Bronchial epithelial cell (primary cell): Measurements from ENCODE around the gene VDR. TPM values are rescaled to one million over a fixed set of nuclear protein-coding genes. Genes with fewer than 3 reads are reported as not detected.

Source experiments
- DNase-seq: peaks from one replicate; pipeline ENCODE4 v3.0.0-alpha.2; 2010; ENCODE audit warnings: low read depth
- FAIRE-seq: peaks from 2 replicates; lab custom pipeline; 2011; peaks lifted over from hg19 to GRCh38; lab: Jason Lieb, UNC
- H3K27me3 ChIP-seq: 2 replicates; pipeline ENCODE4 v1.5.1; 2011; ENCODE audit warnings: low read length; ENCODE audit not compliant: control insufficient read depth, insufficient read depth
- H3K36me3 ChIP-seq: 2 replicates; pipeline ENCODE4 v1.5.1; 2011; ENCODE audit warnings: low read length; ENCODE audit not compliant: control insufficient read depth, insufficient read depth
- H3K4me3 ChIP-seq: 2 replicates; pipeline ENCODE4 v1.5.1; 2011; ENCODE audit warnings: mild to moderate bottlenecking, low read depth, low read length, control low read depth
- total RNA-seq: library from RNA; depleted of rRNA; stranded (reverse); fragments of >200 nt; gene quantifications from 2 replicates; pipeline ENCODE4 v1.2.1, GENCODE V29; 2014
- TF ChIP-seq, protein P1 (sequence below): IDR thresholded peaks from 2 replicates; pipeline ENCODE4 v1.5.1; 2011; ENCODE audit warnings: mild to moderate bottlenecking, moderate library complexity, low read length, control low read depth, inconsistent platforms; ENCODE audit not compliant: insufficient read depth, severe bottlenecking

Gene VDR
- total RNA-seq, 1 donor from 2014 or later, result 3.4 TPM

DNA sequence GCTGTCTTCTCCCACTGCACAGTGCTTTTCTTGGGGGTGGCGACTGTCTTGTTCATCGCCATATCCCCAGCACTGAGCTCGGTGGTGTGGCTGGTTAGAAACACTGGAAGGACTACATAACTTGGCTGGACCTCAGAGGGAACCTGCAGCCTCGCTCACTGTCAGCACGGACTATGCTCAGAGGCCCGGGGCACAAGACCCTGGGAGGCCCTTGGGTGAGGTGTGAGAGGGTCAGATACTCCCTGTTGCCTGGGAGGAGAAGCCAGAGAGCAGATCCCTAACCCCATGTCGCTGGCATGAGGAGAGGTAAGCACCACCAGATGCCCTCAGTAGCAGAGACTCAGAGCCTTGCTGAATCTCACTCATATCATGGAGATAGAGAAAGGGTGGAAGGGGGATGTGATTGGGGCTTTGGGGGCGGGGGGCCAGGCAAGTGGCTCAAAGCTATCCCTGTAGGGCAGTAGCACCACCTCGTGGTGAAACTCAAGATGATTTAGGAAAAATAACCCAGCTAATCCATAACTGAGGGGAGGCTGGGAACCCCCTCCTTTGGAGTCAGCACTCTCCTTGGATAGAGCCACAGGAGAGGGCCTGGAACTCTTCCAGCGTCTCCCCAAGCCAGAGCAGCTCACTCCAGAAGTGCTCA, 66.4 kb downstream of the VDR start:
- TF ChIP-seq, protein P1, sequence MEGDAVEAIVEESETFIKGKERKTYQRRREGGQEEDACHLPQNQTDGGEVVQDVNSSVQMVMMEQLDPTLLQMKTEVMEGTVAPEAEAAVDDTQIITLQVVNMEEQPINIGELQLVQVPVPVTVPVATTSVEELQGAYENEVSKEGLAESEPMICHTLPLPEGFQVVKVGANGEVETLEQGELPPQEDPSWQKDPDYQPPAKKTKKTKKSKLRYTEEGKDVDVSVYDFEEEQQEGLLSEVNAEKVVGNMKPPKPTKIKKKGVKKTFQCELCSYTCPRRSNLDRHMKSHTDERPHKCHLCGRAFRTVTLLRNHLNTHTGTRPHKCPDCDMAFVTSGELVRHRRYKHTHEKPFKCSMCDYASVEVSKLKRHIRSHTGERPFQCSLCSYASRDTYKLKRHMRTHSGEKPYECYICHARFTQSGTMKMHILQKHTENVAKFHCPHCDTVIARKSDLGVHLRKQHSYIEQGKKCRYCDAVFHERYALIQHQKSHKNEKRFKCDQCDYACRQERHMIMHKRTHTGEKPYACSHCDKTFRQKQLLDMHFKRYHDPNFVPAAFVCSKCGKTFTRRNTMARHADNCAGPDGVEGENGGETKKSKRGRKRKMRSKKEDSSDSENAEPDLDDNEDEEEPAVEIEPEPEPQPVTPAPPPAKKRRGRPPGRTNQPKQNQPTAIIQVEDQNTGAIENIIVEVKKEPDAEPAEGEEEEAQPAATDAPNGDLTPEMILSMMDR, result peak; percentile 46
- Histone ChIP-seq H3K27me3 (no peaks in the 10 kb centered on the region), H3K4me3 (no peak overlapping the region), H3K36me3 (no peaks in the 10 kb centered on the region)
- no peak for DNase-seq
- no peak for FAIRE-seq

DNA sequence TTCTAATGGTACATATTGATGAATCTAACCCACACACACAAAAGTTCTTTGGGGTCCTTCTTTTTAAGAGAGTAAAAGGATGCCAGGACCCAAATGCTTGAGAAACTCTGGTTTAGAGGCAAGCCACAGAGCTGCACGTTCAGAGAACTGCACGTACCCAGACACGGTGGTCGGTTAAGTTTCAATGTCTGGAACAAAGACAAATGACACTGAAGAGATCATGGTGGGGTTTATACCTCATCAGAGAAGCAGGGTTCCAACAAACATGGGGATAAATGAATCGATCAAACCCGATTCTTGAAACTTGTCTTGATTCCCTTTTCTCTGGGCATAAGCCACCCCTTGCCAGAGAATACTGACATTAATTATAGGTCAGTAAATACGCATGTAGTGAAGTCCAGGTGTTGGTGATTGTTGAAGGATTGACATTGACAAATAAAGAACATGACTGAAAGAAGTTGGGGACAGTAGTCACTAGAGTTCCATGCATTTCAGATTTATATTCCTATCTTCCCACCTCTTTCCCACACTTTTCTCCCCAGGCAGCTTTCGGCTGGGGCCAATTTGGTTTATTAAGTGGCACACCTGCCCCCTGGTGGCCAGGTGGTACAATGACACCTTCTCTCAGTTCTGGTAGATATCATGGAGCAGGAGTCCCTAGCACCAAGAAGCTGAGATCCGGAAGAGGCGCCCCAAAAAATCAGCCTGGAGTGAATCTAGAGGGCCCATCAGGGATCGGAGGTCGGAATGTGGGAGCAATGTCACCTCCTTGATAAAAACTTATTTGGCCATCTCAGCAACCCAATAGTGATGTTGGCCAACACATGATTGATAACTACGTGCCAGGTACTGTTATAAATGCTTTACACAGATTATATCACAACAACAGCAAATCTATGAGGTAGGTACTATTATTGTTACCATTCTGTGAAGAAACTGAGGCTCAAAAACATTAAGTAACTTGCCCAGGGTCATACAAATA, 67.3 kb downstream of the VDR start:
- DNase-seq (peak; percentile 64), FAIRE-seq (no peak)
- Histone ChIP-seq H3K36me3 (no peaks in the 10 kb centered on the region), H3K27me3 (no peaks in the 10 kb centered on the region), H3K4me3 (no peak overlapping the region)
- TF ChIP-seq, protein P1, result peak; percentile 73

DNA sequence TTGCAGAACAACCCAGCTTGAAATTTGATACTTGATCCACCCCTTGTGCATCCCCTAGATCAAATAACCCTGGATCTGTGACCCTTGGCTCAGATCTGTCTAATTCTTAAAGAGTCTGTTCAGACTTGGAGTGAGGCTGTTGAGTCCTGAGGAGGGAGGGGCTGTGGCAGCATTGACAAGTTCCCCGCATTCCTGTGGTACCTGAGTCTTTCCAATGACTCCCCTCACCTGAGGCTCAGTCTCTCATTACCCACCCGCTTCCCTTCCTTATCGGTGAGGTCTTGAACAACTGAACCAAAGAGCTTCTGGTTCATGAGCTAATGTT, 69.0 kb downstream of the VDR start:
- Histone ChIP-seq H3K27me3 (no peaks in the 10 kb centered on the region), H3K4me3 (no peak overlapping the region), H3K36me3 (no peaks in the 10 kb centered on the region)
- TF ChIP-seq, protein P1, result no peak
- FAIRE-seq (no peak), DNase-seq (peak; percentile 85)

DNA sequence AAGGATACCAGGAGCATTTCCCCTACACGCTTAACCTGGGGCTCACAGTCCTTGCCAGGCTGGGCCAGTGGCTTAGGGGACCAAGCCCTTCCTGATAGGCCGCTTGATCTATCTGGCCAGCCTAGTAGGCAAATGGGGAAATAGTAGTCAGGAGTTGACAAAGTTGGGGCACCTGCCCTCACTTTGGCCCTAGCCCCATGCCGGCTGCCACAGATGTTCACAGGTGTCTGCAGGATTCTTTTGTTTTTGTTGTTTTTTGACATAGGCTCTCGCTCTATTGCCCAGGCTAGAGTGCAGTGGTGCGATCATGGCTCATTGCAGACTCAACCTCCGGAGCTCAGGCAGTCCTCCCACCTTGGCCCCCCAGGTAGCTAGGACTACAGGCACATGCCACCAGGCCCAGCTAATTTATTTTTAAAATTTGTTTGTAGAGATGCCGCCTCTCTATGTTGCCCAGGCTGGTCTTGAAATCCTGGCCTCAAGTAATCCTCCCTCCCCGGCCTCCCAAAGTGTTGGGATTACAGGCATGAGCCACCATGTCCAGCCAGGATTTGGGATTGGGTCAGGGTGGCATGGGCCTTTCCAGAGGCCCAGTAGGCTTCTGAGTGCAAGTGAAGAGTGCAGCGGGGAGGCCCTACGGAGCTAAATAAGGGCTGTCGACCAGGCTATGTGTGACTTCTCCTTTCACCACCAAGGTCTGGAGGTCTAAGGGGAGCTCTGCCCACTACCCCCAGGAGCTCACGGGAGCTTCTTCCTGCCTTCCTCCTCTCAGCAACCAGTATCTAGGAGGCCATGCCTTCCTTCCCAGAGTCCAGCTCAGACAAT, 69.6 kb downstream of the VDR start:
- H3K36me3 ChIP-seq, result no peaks in the 10 kb centered on the region
- no peaks in the 10 kb centered on the region for H3K27me3 ChIP-seq
- H3K4me3 ChIP-seq, result no peak overlapping the region
- FAIRE-seq (no peak), DNase-seq (no peak)
- TF ChIP-seq, protein P1, result no peak

DNA sequence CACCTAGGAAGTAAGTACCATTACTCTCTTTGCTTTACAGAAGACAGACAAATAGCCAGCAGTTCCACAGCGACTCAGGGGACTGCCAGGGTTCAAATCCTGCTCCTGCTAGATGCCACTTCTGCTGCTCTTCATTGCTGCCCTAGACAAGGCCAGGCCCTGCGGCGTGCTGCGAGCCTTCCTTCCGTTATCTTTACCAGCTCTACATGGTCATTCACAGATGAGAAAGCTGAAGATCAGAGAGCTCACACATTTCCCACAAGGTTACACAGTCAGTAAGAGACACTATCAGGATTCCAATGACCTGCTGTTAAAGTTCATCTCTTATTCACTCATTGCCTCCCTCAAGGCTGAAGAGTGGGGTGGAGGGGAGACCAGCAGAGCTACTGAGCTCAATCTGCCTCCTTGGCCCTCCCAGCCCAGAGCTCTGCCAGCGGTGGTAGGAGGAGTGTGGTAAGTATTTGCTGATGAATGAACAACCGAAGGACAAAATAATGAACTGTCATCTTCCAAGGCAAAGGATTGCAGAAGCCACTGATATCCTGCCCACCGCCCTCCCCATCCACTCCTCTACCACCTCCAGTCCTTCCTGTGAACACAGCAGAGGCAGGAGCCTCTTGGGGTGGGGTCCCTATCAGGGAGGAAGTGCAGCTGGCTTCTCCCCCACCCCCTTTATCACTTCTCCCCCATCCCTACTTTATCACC, 70.4 kb downstream of the VDR start:
- H3K4me3 ChIP-seq, result no peak overlapping the region
- H3K36me3 ChIP-seq, result no peaks in the 10 kb centered on the region
- DNase-seq (no peak), FAIRE-seq (no peak)
- no peaks in the 10 kb centered on the region for H3K27me3 ChIP-seq
- TF ChIP-seq, protein P1, result no peak
